ENCODE results near the gene MORC2.
A peak's percentile ranks its signal among the peaks of the same experiment; 100 is the strongest.

DNA sequence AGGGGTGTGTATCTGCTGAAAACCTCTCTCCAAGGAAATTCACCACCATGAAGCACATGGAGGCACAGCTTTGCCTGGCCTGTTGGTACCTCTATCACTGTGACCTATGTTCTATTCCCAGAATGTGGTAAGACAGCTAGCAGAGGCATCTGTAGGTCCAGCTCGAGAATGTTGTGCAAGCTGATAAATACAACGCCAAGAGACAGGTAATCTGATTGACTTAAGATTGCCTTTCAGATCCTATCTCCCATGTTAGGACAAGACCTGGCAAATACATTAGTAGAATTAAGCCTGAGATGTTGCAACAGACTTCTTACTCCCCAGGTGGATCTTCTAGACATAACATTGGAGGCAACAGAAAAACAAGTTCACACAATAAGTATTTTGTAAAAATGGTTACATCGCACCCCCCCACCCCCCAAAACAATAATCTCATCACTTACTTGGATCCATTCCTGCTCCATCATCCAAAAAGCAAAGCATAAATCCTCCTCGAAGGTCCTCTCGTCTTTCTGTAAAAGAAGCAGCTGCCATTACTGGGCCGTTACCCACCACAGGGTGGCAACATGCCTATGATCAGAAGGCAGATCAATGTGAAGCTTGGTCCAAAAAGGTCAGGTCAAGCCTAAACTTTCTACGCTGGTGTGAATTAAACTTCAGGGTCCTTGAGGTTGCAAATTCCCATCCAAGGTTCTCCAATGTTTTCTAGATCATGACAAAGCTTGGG, 18.5 kb downstream of the MORC2 start:
- TF ChIP-seq CREM (IDR thresholded peaks at IDR 0.05; ENCODE audit: low read depth) (no peak), EZH2 (IDR thresholded peaks at IDR 0.05; ENCODE audit: borderline replicate concordance, low read depth, low read length) (no peak), ILF3 (IDR thresholded peaks at IDR 0.05; ENCODE audit: borderline replicate concordance) (no peak), ZNF239 (CRISPR knock-in tag; IDR thresholded peaks at IDR 0.05) (no peak), POLR2A (conservative IDR thresholded peaks at IDR 0.05) (no peak), EGR1 (conservative IDR thresholded peaks at IDR 0.05) (no peak)
- TF ChIP-seq, protein P1, sequence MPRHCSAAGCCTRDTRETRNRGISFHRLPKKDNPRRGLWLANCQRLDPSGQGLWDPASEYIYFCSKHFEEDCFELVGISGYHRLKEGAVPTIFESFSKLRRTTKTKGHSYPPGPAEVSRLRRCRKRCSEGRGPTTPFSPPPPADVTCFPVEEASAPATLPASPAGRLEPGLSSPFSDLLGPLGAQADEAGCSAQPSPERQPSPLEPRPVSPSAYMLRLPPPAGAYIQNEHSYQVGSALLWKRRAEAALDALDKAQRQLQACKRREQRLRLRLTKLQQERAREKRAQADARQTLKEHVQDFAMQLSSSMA (CRISPR knock-in tag; IDR thresholded peaks at IDR 0.05): no peak
- TF ChIP-seq, protein P2, sequence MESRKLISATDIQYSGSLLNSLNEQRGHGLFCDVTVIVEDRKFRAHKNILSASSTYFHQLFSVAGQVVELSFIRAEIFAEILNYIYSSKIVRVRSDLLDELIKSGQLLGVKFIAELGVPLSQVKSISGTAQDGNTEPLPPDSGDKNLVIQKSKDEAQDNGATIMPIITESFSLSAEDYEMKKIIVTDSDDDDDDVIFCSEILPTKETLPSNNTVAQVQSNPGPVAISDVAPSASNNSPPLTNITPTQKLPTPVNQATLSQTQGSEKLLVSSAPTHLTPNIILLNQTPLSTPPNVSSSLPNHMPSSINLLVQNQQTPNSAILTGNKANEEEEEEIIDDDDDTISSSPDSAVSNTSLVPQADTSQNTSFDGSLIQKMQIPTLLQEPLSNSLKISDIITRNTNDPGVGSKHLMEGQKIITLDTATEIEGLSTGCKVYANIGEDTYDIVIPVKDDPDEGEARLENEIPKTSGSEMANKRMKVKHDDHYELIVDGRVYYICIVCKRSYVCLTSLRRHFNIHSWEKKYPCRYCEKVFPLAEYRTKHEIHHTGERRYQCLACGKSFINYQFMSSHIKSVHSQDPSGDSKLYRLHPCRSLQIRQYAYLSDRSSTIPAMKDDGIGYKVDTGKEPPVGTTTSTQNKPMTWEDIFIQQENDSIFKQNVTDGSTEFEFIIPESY (CRISPR knock-in tag; IDR thresholded peaks at IDR 0.05): no peak
- TF ChIP-seq, protein P3, sequence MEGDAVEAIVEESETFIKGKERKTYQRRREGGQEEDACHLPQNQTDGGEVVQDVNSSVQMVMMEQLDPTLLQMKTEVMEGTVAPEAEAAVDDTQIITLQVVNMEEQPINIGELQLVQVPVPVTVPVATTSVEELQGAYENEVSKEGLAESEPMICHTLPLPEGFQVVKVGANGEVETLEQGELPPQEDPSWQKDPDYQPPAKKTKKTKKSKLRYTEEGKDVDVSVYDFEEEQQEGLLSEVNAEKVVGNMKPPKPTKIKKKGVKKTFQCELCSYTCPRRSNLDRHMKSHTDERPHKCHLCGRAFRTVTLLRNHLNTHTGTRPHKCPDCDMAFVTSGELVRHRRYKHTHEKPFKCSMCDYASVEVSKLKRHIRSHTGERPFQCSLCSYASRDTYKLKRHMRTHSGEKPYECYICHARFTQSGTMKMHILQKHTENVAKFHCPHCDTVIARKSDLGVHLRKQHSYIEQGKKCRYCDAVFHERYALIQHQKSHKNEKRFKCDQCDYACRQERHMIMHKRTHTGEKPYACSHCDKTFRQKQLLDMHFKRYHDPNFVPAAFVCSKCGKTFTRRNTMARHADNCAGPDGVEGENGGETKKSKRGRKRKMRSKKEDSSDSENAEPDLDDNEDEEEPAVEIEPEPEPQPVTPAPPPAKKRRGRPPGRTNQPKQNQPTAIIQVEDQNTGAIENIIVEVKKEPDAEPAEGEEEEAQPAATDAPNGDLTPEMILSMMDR (IDR thresholded peaks at IDR 0.05 in 2 of 3, conservative IDR thresholded peaks at IDR 0.05 in 1 of 3; ENCODE audit: insufficient read depth in 2 of 3, low read depth in 1 of 3, low read length in 3 of 3): peak in 1 of 3 experiments; percentile 11; a peak in 1 of 6 replicates

Data from K562 (cell line).